ENCODE data around the gene THADA. TPM values are rescaled to one million over a fixed set of nuclear protein-coding genes. Genes with fewer than 3 reads are reported as not detected.
"Not testable (repeated sequence)": the region's sequence is repeated elsewhere in the genome, so short reads cannot be mapped to it uniquely, and the experiment has no call there.

THADA gene
- polyA plus RNA-seq, 4 donors: 6.3 to 13.5 (median 12.7) TPM

GRCh38 chr2:43297740-43298139, 298.1 kb downstream of the THADA start:
- not testable (repeated sequence) for H3K4me3 ChIP-seq (ENCODE audit: low read depth in 1 of 3, low read length in 3 of 3); H3K36me3 ChIP-seq (ENCODE audit: control insufficient read depth in 3 of 3, insufficient read depth in 2 of 3, low read depth in 1 of 3, low read length in 3 of 3); H3K27ac ChIP-seq (ENCODE audit: low read depth in 1 of 3, low read length in 2 of 3); H3K9me3 ChIP-seq (ENCODE audit: control insufficient read depth in 2 of 2, insufficient read depth in 1 of 2, low read depth in 1 of 2, low read length in 1 of 2); H3K27me3 ChIP-seq (ENCODE audit: control insufficient read depth in 3 of 3, insufficient read depth in 3 of 3, low read length in 3 of 3); FAIRE-seq; DNase-seq; H3K4me1 ChIP-seq (ENCODE audit: control insufficient read depth in 3 of 3, insufficient read depth in 2 of 3, low read depth in 1 of 3, low read length in 2 of 3)
- 88 to 100% (median 91%) methylated on average over 7 to 19 of the region's 36 CpGs for WGBS, 3 donors

DNA sequence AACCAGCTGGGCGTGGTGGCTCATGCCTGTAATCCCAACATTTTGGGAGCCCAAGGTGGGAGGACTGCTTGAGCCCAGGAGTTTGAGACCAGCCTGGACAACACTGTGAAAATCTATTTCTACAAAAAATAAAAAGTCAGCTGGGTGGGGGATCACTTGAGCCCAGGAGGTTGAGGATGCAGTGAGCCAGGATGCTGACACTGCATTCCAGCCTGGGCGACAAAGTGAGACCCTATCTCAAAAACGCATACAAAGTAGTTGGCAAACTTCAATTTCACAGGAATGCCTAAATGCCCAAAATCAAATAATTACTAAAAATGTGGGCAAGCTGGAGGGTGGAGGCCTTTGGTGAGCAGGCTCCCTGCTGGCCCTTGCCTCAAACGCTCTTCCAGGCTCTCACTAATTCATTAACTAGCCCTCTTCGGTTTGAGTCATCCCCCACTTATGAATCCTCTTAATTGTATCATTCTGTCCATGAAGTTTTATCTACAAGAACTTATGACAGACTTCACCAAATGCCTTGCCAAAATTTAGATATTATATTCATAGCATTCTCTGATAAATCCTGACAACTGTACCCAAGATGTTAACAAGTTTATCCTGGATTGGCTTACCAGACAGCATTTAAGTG, 300.8 kb downstream of the THADA start:
- peaks cover 0 to 7% of the 10 kb centered on the region in 2 donors for H3K9me3 ChIP-seq (ENCODE audit: control insufficient read depth in 2 of 2, insufficient read depth in 1 of 2, low read depth in 1 of 2, low read length in 1 of 2)
- H3K36me3 ChIP-seq (ENCODE audit: control insufficient read depth in 3 of 3, insufficient read depth in 2 of 3, low read depth in 1 of 3, low read length in 3 of 3): peaks cover 0 to 6% (median 0%) of the 10 kb centered on the region in 3 donors
- H3K4me3 ChIP-seq (ENCODE audit: low read depth in 1 of 3, low read length in 3 of 3): no peak overlapping the region
- 88 to 91% (median 89%) methylated on average over 5 of the region's 5 CpGs for WGBS, 3 donors
- peaks cover 0 to 2% (median 0%) of the 10 kb centered on the region in 3 donors for H3K4me1 ChIP-seq (ENCODE audit: control insufficient read depth in 3 of 3, insufficient read depth in 2 of 3, low read depth in 1 of 3, low read length in 2 of 3)
- peak overlapping the region in 1 of 3 donors; percentile 45 for H3K27ac ChIP-seq (ENCODE audit: low read depth in 1 of 3, low read length in 2 of 3)
- FAIRE-seq (no peak), DNase-seq (no peak)
- H3K27me3 ChIP-seq (ENCODE audit: control insufficient read depth in 3 of 3, insufficient read depth in 3 of 3, low read length in 3 of 3): no peaks in the 10 kb centered on the region

- DNase-seq (peak; percentile 70 to 75), FAIRE-seq (no peak)
- H3K27ac ChIP-seq (ENCODE audit: low read depth in 1 of 3, low read length in 2 of 3): peak overlapping the region; percentile 20 to 68 (median 27)
- H3K27me3 ChIP-seq (ENCODE audit: control insufficient read depth in 3 of 3, insufficient read depth in 3 of 3, low read length in 3 of 3): no peaks in the 10 kb centered on the region
- WGBS, 3 donors: 56 to 64% (median 58%) methylated on average over 6 of the region's 6 CpGs
- H3K4me1 ChIP-seq (ENCODE audit: control insufficient read depth in 3 of 3, insufficient read depth in 2 of 3, low read depth in 1 of 3, low read length in 2 of 3): peaks cover 0 to 2% (median 0%) of the 10 kb centered on the region in 3 donors
- H3K9me3 ChIP-seq (ENCODE audit: control insufficient read depth in 2 of 2, insufficient read depth in 1 of 2, low read depth in 1 of 2, low read length in 1 of 2): peaks cover 0 to 7% of the 10 kb centered on the region in 2 donors
- peaks cover 0 to 6% (median 0%) of the 10 kb centered on the region in 3 donors for H3K36me3 ChIP-seq (ENCODE audit: control insufficient read depth in 3 of 3, insufficient read depth in 2 of 3, low read depth in 1 of 3, low read length in 3 of 3)
- H3K4me3 ChIP-seq (ENCODE audit: low read depth in 1 of 3, low read length in 3 of 3): no peak overlapping the region
Measured at GRCh38 chr2:43293744-43294695, 301.8 kb downstream of the THADA start.

DNA sequence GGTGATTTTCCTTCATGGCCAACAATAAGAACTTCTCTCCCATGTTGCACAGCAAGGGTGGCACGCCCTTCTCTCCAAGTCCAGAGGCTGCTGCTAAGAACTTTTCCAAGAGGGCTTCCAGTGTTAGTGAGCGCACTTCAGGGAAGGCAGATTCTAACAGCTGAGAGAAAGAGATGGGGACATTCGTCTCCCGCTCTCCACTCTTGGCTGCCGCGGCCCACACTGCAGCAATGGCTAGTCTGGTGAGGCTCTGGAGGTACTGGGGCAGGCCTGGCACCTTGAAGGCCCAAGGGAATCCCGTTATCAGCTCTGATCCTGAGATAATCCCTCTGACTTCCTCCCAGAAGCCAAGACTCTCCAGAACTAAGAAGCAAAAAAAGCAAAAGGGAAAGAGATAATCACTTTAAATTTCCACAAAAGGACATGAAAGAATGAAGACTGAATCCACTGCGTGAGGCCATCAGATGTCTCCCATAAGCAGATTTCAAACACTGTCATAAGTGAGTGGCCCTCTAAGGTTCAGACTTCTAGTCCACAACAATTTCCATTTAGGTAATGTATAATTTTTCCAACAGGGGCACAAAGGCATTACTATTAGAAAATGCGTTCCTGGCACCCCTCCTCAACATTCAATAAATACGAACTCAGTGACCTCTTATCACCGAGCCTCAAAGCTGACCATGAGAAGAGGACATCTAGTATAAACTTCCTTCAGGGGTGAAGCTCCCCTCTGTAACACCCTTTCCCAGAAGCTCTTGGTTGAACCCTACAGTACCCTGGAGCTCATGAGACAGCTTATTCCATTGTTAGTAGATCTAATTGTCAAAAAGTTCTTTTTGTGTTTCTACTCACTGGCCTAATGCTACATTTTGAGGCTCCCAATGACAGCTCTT, 302.7 kb downstream of the THADA start:
- peaks cover 0 to 7% of the 10 kb centered on the region in 2 donors for H3K9me3 ChIP-seq (ENCODE audit: control insufficient read depth in 2 of 2, insufficient read depth in 1 of 2, low read depth in 1 of 2, low read length in 1 of 2)
- H3K36me3 ChIP-seq (ENCODE audit: control insufficient read depth in 3 of 3, insufficient read depth in 2 of 3, low read depth in 1 of 3, low read length in 3 of 3): peaks cover 0 to 6% (median 0%) of the 10 kb centered on the region in 3 donors
- H3K4me3 ChIP-seq (ENCODE audit: low read depth in 1 of 3, low read length in 3 of 3): no peak overlapping the region
- no peak for FAIRE-seq
- H3K4me1 ChIP-seq (ENCODE audit: control insufficient read depth in 3 of 3, insufficient read depth in 2 of 3, low read depth in 1 of 3, low read length in 2 of 3): peaks cover 0 to 2% (median 0%) of the 10 kb centered on the region in 3 donors
- 92 to 97% (median 95%) methylated on average over 11 of the region's 11 CpGs for WGBS, 3 donors
- H3K27me3 ChIP-seq (ENCODE audit: control insufficient read depth in 3 of 3, insufficient read depth in 3 of 3, low read length in 3 of 3): no peaks in the 10 kb centered on the region
- no peak for DNase-seq
- H3K27ac ChIP-seq (ENCODE audit: low read depth in 1 of 3, low read length in 2 of 3): peak overlapping the region in 2 of 3 donors; percentile 14 to 58

GRCh38 chr2:43292297-43292696, 303.5 kb downstream of the THADA start:
- FAIRE-seq (no peak), DNase-seq (no peak)
- peaks cover 0 to 2% (median 0%) of the 10 kb centered on the region in 3 donors for H3K4me1 ChIP-seq (ENCODE audit: control insufficient read depth in 3 of 3, insufficient read depth in 2 of 3, low read depth in 1 of 3, low read length in 2 of 3)
- H3K36me3 ChIP-seq (ENCODE audit: control insufficient read depth in 3 of 3, insufficient read depth in 2 of 3, low read depth in 1 of 3, low read length in 3 of 3): peaks cover 0 to 9% (median 0%) of the 10 kb centered on the region in 3 donors
- no peaks in the 10 kb centered on the region for H3K27me3 ChIP-seq (ENCODE audit: control insufficient read depth in 3 of 3, insufficient read depth in 3 of 3, low read length in 3 of 3)
- peaks cover 0 to 7% of the 10 kb centered on the region in 2 donors for H3K9me3 ChIP-seq (ENCODE audit: control insufficient read depth in 2 of 2, insufficient read depth in 1 of 2, low read depth in 1 of 2, low read length in 1 of 2)
- H3K4me3 ChIP-seq (ENCODE audit: low read depth in 1 of 3, low read length in 3 of 3): no peak overlapping the region
- H3K27ac ChIP-seq (ENCODE audit: low read depth in 1 of 3, low read length in 2 of 3): no peak overlapping the region
- WGBS, 3 donors: 82 to 91% (median 90%) methylated on average over 1 of the region's 1 CpG

- Histone ChIP-seq H3K27me3 (ENCODE audit: control insufficient read depth in 3 of 3, insufficient read depth in 3 of 3, low read length in 3 of 3) (no peaks in the 10 kb centered on the region), H3K27ac (ENCODE audit: low read depth in 1 of 3, low read length in 2 of 3) (no peak overlapping the region), H3K4me1 (ENCODE audit: control insufficient read depth in 3 of 3, insufficient read depth in 2 of 3, low read depth in 1 of 3, low read length in 2 of 3) (peaks cover 0 to 2% (median 0%) of the 10 kb centered on the region in 3 donors), H3K36me3 (ENCODE audit: control insufficient read depth in 3 of 3, insufficient read depth in 2 of 3, low read depth in 1 of 3, low read length in 3 of 3) (peaks cover 5 to 26% (median 14%) of the 10 kb centered on the region in 3 donors), H3K4me3 (ENCODE audit: low read depth in 1 of 3, low read length in 3 of 3) (no peak overlapping the region), H3K9me3 (ENCODE audit: control insufficient read depth in 2 of 2, insufficient read depth in 1 of 2, low read depth in 1 of 2, low read length in 1 of 2) (peaks cover 2 to 21% of the 10 kb centered on the region in 2 donors)
- DNase-seq (no peak), FAIRE-seq (no peak)
- WGBS, 3 donors: 89 to 98% (median 94%) methylated on average over 4 of the region's 4 CpGs
Measured at GRCh38 chr2:43289331-43289730, 306.5 kb downstream of the THADA start.

GRCh38 chr2:43288417-43289305, 307.2 kb downstream of the THADA start:
- WGBS, 3 donors: 85 to 95% (median 90%) methylated on average over 4 of the region's 4 CpGs
- FAIRE-seq: no peak
- H3K36me3 ChIP-seq (ENCODE audit: control insufficient read depth in 3 of 3, insufficient read depth in 2 of 3, low read depth in 1 of 3, low read length in 3 of 3): peaks cover 5 to 32% (median 14%) of the 10 kb centered on the region in 3 donors

More at GRCh38 chr2:43288417-43289305, 307.2 kb downstream of the THADA start:
- Histone ChIP-seq H3K27me3 (ENCODE audit: control insufficient read depth in 3 of 3, insufficient read depth in 3 of 3, low read length in 3 of 3) (no peaks in the 10 kb centered on the region), H3K4me3 (ENCODE audit: low read depth in 1 of 3, low read length in 3 of 3) (no peak overlapping the region), H3K9me3 (ENCODE audit: control insufficient read depth in 2 of 2, insufficient read depth in 1 of 2, low read depth in 1 of 2, low read length in 1 of 2) (peaks cover 2 to 28% of the 10 kb centered on the region in 2 donors), H3K27ac (ENCODE audit: low read depth in 1 of 3, low read length in 2 of 3) (no peak overlapping the region), H3K4me1 (ENCODE audit: control insufficient read depth in 3 of 3, insufficient read depth in 2 of 3, low read depth in 1 of 3, low read length in 2 of 3) (peaks cover 0 to 2% (median 0%) of the 10 kb centered on the region in 3 donors)
- no peak for DNase-seq

Data from small intestine (tissue), 7 donors.